Hepatocyte (in vitro differentiated cells): ENCODE measurements around the gene PERCC1. TPM values are rescaled to one million over a fixed set of nuclear protein-coding genes. Genes with fewer than 3 reads are reported as not detected.

Experiments used
- DNase-seq: peaks from one replicate; pipeline ENCODE4 v3.0.0-alpha.2; 2016; ENCODE audit warnings: low spot score
- H2AFZ ChIP-seq: fragments of 200-600 bp; sonication (generic); 2 replicates; pipeline ENCODE4 v1.6.0; 2016; ENCODE audit warnings: antibody characterized with exemption, mild to moderate bottlenecking
- H3K27ac ChIP-seq: fragments of 200-600 bp; sonication (generic); 2 replicates; pipeline ENCODE4 v1.5.1; 2016; ENCODE audit warnings: mild to moderate bottlenecking
- H3K27me3 ChIP-seq: fragments of 200-600 bp; sonication (generic); 2 replicates; pipeline ENCODE4 v1.6.1; 2016
- H3K36me3 ChIP-seq: fragments of 200-600 bp; sonication (generic); replicated peaks from 2 replicates; pipeline ENCODE4 v1.5.1; 2016; ENCODE audit warnings: low read depth; ENCODE audit not compliant: insufficient read depth
- H3K4me1 ChIP-seq: fragments of 200-600 bp; sonication (generic); 2 replicates; pipeline ENCODE4 v1.5.1; 2016; ENCODE audit warnings: mild to moderate bottlenecking, moderate library complexity; ENCODE audit not compliant: insufficient read depth
- H3K4me2 ChIP-seq: fragments of 200-600 bp; sonication (generic); 2 replicates; pipeline ENCODE4 v1.6.0; 2016
- H3K4me3 ChIP-seq: fragments of 200-600 bp; sonication (generic); 2 replicates; pipeline ENCODE4 v1.5.1; 2016; ENCODE audit warnings: mild to moderate bottlenecking
- H3K79me2 ChIP-seq: fragments of 200-600 bp; sonication (generic); 2 replicates; pipeline ENCODE4 v1.6.0; 2017; ENCODE audit warnings: mild to moderate bottlenecking
- H3K9me2 ChIP-seq: fragments of 200-600 bp; sonication (generic); replicated peaks from 2 replicates; pipeline ENCODE4 v1.6.0; 2017; ENCODE audit warnings: mild to moderate bottlenecking; ENCODE audit not compliant: insufficient read depth
- H3K9me3 ChIP-seq: fragments of 200-600 bp; sonication (generic); 2 replicates; pipeline ENCODE4 v1.5.1; 2016; ENCODE audit warnings: low read depth, mild to moderate bottlenecking
- H4K20me1 ChIP-seq: fragments of 200-600 bp; sonication (generic); 2 replicates; pipeline ENCODE4 v1.6.0; 2016; ENCODE audit warnings: mild to moderate bottlenecking; ENCODE audit not compliant: insufficient read depth, poor library complexity, severe bottlenecking
- CTCF ChIP-seq: fragments of 200-600 bp; sonication (generic); IDR thresholded peaks from 2 replicates; pipeline ENCODE4 v1.5.1; 2016; ENCODE audit warnings: antibody characterized with exemption, mild to moderate bottlenecking; ENCODE audit not compliant: poor library complexity
- EZH2 ChIP-seq: fragments of 200-600 bp; sonication (generic); IDR thresholded peaks from 2 replicates; pipeline ENCODE4 v1.6.1; 2016; ENCODE audit warnings: antibody characterized with exemption, mild to moderate bottlenecking, borderline replicate concordance
- EZH2phosphoT487 ChIP-seq: fragments of 200-600 bp; sonication (generic); IDR thresholded peaks from one replicate; pipeline ENCODE4 v1.6.1; 2018; ENCODE audit warnings: antibody characterized with exemption, mild to moderate bottlenecking, low read depth, moderate library complexity; ENCODE audit not compliant: unreplicated experiment, severe bottlenecking
- WGBS: methylation state at CpG from one replicate; pipeline ENCODE4 v1.1.6; 2016; ENCODE audit warnings: low lambda C conversion rate; ENCODE audit errors: missing lambda C conversion rate; 5-methylcytosine and 5-hydroxymethylcytosine counted together
- polyA plus RNA-seq: library from polyadenylated mRNA; unstranded; fragments of >200 nt; fragmentation: Nextera tagmentation; extraction: Ambion mirVana; gene quantifications from 2 replicates; pipeline ENCODE4 v1.2.1, GENCODE V29; 2016
- total RNA-seq: library from RNA; depleted of rRNA; stranded (reverse); fragments of >200 nt; gene quantifications from 2 replicates; pipeline ENCODE4 v1.2.3, GENCODE V29; 2014

The PERCC1 gene
- total and polyA plus RNA-seq, 2 experiments from 2014 or later, result 2.5 TPM; not detected in 1

GRCh38 chr16:1416521-1416941 is 14.3 kb upstream of the PERCC1 start:
- Histone ChIP-seq H4K20me1 (no peaks in the 10 kb centered on the region), H3K27ac (no peak overlapping the region), H2AFZ (no peak overlapping the region), H3K27me3 (no peaks in the 10 kb centered on the region), H3K4me1 (peaks cover 18% of the 10 kb centered on the region), H3K4me2 (no peak overlapping the region), H3K4me3 (no peak overlapping the region), H3K9me3 (no peaks in the 10 kb centered on the region), H3K36me3 (no peaks in the 10 kb centered on the region), H3K79me2 (peaks cover 44% of the 10 kb centered on the region), H3K9me2 (no peaks in the 10 kb centered on the region)
- WGBS, result 86% methylated on average over 3 of the region's 3 CpGs
- no peak for DNase-seq
- TF ChIP-seq EZH2phosphoT487, result no peak
- no peak for TF ChIP-seq EZH2
- TF ChIP-seq CTCF, result no peak

- Histone ChIP-seq H3K4me3 (peak overlapping the region; percentile 59), H2AFZ (no peak overlapping the region), H3K9me3 (no peaks in the 10 kb centered on the region), H3K27ac (peak overlapping the region; percentile 79), H3K4me1 (peaks cover 16% of the 10 kb centered on the region), H4K20me1 (no peaks in the 10 kb centered on the region), H3K9me2 (no peaks in the 10 kb centered on the region), H3K36me3 (no peaks in the 10 kb centered on the region), H3K27me3 (no peaks in the 10 kb centered on the region), H3K79me2 (peaks cover 32% of the 10 kb centered on the region), H3K4me2 (peak overlapping the region; percentile 93)
- DNase-seq, result peak; percentile 19
- 5% methylated on average over 22 of the region's 22 CpGs for WGBS
- TF ChIP-seq CTCF (no peak), EZH2 (no peak), EZH2phosphoT487 (no peak)
These were observed 10.8 kb upstream of the PERCC1 start for GRCh38 chr16:1420111-1420539.

GRCh38 chr16:1422076-1422475 is 8.8 kb upstream of the PERCC1 start:
- 88% methylated on average over 10 of the region's 10 CpGs for WGBS
- no peaks in the 10 kb centered on the region for H3K9me2 ChIP-seq
- no peaks in the 10 kb centered on the region for H3K27me3 ChIP-seq
- no peak for DNase-seq
- no peaks in the 10 kb centered on the region for H4K20me1 ChIP-seq
- H3K4me2 ChIP-seq, result no peak overlapping the region
- H3K79me2 ChIP-seq, result peaks cover 32% of the 10 kb centered on the region
- H3K36me3 ChIP-seq, result no peaks in the 10 kb centered on the region
- H3K27ac ChIP-seq, result peak overlapping the region; percentile 90
- no peak overlapping the region for H2AFZ ChIP-seq
- no peak for TF ChIP-seq CTCF
- no peak for TF ChIP-seq EZH2phosphoT487
- TF ChIP-seq EZH2, result no peak
- peaks cover 14% of the 10 kb centered on the region for H3K4me1 ChIP-seq
- no peaks in the 10 kb centered on the region for H3K9me3 ChIP-seq
- no peak overlapping the region for H3K4me3 ChIP-seq

GRCh38 chr16:1424028-1424427 is 6.8 kb upstream of the PERCC1 start:
- H3K9me2 ChIP-seq, result no peaks in the 10 kb centered on the region
- H2AFZ ChIP-seq, result no peak overlapping the region
- H4K20me1 ChIP-seq, result no peaks in the 10 kb centered on the region
- TF ChIP-seq CTCF, result no peak
- no peak for TF ChIP-seq EZH2
- no peak for TF ChIP-seq EZH2phosphoT487
- H3K36me3 ChIP-seq, result no peaks in the 10 kb centered on the region
- H3K27me3 ChIP-seq, result no peaks in the 10 kb centered on the region
- H3K4me1 ChIP-seq, result peaks cover 12% of the 10 kb centered on the region
- peaks cover 15% of the 10 kb centered on the region for H3K79me2 ChIP-seq
- no peak overlapping the region for H3K27ac ChIP-seq
- H3K4me2 ChIP-seq, result no peak overlapping the region
- WGBS, result 91% methylated on average over 12 of the region's 12 CpGs
- no peak overlapping the region for H3K4me3 ChIP-seq
- DNase-seq, result no peak
- H3K9me3 ChIP-seq, result no peaks in the 10 kb centered on the region
